ENCODE results near the gene MCAM.

The MCAM gene

DNA sequence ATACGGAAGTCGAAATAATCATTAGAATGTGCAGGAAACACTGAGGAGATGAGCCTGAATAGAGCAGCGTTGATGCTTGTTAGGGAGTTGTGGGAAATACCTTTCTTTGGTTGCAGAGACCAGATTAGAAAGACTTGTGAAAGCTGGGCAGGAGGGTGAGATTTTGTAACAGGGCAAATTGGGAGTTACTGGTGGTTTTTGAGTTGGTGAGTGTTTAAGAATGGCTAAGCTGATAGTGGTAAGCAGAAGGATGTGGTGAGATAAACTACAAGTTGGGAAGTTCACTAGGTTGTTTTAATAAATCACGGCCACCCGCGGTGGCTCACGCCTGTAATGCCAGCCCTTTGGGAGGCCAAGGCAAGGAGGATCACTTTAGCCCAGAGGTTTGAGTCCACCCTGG is 34.4 kb downstream of the MCAM start:
- no peak overlapping the region for H3K27ac ChIP-seq (ENCODE audit: low read depth, low read length, severe bottlenecking)
- H3K4me3 ChIP-seq (ENCODE audit: extremely low read depth, insufficient read depth, low read length, poor library complexity, severe bottlenecking), result no peak overlapping the region
- WGBS, 2 experiments (ENCODE audit: insufficient coverage in 2 of 2), result 95 to 96% methylated on average over 7 of the region's 7 CpGs
- no peaks in the 10 kb centered on the region for H3K4me1 ChIP-seq (ENCODE audit: control insufficient read depth, insufficient read depth, low read length, poor library complexity, severe bottlenecking)
- H3K36me3 ChIP-seq (ENCODE audit: control insufficient read depth, insufficient read depth, low read length), result peaks cover 67% of the 10 kb centered on the region
- no peaks in the 10 kb centered on the region for H3K9me3 ChIP-seq (ENCODE audit: control insufficient read depth, low read length)

DNA sequence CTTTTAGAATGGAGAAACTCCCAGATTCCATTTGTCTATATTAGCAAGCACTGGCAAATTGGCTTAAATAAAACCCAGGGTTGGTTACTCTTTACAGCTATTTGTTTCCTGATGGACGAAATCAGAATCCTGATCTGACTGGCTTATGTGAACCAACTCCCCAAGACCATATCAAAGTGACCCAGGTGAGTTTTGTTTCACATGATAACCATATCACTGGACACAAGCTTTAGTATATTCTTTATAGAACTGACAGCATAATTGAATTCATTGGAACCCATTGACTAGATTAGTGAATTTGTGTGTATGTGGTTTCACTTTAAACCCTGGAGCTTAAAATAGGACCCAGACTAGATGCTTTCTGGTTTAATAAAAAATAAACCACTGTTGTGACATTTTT is 39.3 kb downstream of the MCAM start:
- WGBS, 2 experiments (ENCODE audit: insufficient coverage in 2 of 2), result no CpG with 5 or more reads among the region's 1 CpG
- Histone ChIP-seq H3K4me3 (ENCODE audit: extremely low read depth, insufficient read depth, low read length, poor library complexity, severe bottlenecking) (no peak overlapping the region), H3K27ac (ENCODE audit: low read depth, low read length, severe bottlenecking) (no peak overlapping the region), H3K9me3 (ENCODE audit: control insufficient read depth, low read length) (no peaks in the 10 kb centered on the region), H3K36me3 (ENCODE audit: control insufficient read depth, insufficient read depth, low read length) (peaks cover 75% of the 10 kb centered on the region), H3K4me1 (ENCODE audit: control insufficient read depth, insufficient read depth, low read length, poor library complexity, severe bottlenecking) (no peaks in the 10 kb centered on the region)

DNA sequence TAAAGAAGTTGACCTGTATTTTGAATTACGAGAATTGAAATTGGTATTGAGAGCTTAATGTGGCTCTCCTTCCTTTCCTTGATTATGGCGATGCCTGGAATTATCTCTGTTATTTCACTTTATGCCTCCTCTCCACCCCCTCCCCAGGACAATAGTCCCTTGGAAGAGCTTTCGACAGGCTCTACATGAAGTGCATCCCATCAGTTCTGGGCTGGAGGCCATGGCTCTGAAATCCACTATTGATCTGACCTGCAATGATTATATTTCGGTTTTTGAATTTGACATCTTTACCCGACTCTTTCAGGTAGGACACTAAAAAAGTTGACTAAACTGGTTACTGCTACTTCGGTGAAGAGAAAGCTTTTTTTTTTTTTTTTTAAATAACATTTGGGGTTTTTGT is 43.2 kb downstream of the MCAM start:
- peaks cover 68% of the 10 kb centered on the region for H3K36me3 ChIP-seq (ENCODE audit: control insufficient read depth, insufficient read depth, low read length)
- no peaks in the 10 kb centered on the region for H3K9me3 ChIP-seq (ENCODE audit: control insufficient read depth, low read length)
- 100% methylated on average over 3 of the region's 6 CpGs for WGBS, 2 experiments (ENCODE audit: insufficient coverage in 2 of 2)
- H3K4me1 ChIP-seq (ENCODE audit: control insufficient read depth, insufficient read depth, low read length, poor library complexity, severe bottlenecking), result no peaks in the 10 kb centered on the region
- no peak overlapping the region for H3K27ac ChIP-seq (ENCODE audit: low read depth, low read length, severe bottlenecking)
- no peak overlapping the region for H3K4me3 ChIP-seq (ENCODE audit: extremely low read depth, insufficient read depth, low read length, poor library complexity, severe bottlenecking)

DNA sequence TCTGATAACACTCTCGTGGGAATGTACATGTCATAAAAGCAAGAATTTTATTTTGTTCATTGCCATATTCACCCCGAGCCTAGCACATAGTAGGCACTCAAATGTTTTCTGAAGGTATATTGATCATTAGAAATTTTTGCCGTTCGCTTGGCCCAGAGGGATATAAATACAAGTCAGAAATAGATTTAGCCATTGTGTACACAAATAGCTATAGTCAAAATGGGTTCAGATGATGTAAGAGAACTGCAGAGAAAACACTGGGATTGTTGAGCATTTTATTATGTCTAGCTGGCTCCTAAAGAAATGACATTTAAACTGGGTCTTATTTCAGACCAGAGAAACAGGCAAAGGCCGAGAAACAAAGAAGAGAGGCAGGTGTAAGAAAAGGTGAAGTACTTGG is 49.3 kb downstream of the MCAM start:
- 85 to 88% methylated on average over 1 of the region's 5 CpGs for WGBS, 2 experiments (ENCODE audit: insufficient coverage in 2 of 2)
- no peak overlapping the region for H3K4me3 ChIP-seq (ENCODE audit: extremely low read depth, insufficient read depth, low read length, poor library complexity, severe bottlenecking)

DNA sequence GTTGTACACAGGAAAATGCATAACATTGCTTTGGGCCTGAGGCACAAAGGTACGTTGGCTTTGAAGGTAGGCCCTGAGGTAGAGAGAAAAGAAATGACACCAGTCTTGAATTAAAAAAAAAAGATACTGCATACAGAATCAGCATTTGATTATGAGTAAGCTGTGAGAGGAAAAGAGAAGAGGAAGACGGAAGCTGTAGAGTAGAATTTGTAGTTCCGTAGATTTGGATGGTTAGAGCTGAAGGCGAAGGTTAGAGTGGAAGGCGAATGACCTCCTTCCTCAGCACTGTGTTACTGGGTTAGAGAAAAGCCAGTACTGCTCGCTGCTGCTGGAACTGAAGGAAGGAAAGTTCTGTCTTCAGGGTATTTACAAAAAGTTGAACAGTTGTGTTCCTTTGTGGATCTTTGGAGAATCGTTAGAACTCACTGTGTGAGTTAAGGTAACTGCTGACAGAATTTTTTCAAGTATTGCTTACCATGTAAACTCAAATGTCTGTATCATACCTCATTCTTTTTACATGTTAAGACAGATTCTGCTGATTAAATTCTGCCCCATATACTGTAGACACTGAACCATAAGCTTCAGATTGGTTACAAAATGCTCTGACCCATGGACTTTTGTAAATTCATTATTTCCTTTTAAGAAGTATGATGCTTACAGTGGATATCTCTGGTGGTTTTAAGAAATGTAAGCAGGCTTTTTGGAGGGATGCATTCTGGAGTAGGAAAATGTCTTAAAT is 50.2 kb downstream of the MCAM start:
- Histone ChIP-seq H3K4me1 (ENCODE audit: control insufficient read depth, insufficient read depth, low read length, poor library complexity, severe bottlenecking) (peaks cover 26% of the 10 kb centered on the region), H3K9me3 (ENCODE audit: control insufficient read depth, low read length) (no peaks in the 10 kb centered on the region), H3K4me3 (ENCODE audit: extremely low read depth, insufficient read depth, low read length, poor library complexity, severe bottlenecking) (no peak overlapping the region), H3K36me3 (ENCODE audit: control insufficient read depth, insufficient read depth, low read length) (peaks cover 2% of the 10 kb centered on the region), H3K27ac (ENCODE audit: low read depth, low read length, severe bottlenecking) (no peak overlapping the region)
- 92 to 100% methylated on average over 5 to 6 of the region's 7 CpGs for WGBS, 2 experiments (ENCODE audit: insufficient coverage in 2 of 2)

More for the DNA sequence above, 49.3 kb downstream of the MCAM start:
- H3K4me1 ChIP-seq (ENCODE audit: control insufficient read depth, insufficient read depth, low read length, poor library complexity, severe bottlenecking), result peaks cover 17% of the 10 kb centered on the region
- peaks cover 11% of the 10 kb centered on the region for H3K36me3 ChIP-seq (ENCODE audit: control insufficient read depth, insufficient read depth, low read length)
- no peak overlapping the region for H3K27ac ChIP-seq (ENCODE audit: low read depth, low read length, severe bottlenecking)
- H3K9me3 ChIP-seq (ENCODE audit: control insufficient read depth, low read length), result no peaks in the 10 kb centered on the region

GRCh38 chr11:119266063-119266462 is 50.9 kb downstream of the MCAM start:
- Histone ChIP-seq H3K36me3 (ENCODE audit: control insufficient read depth, insufficient read depth, low read length) (no peaks in the 10 kb centered on the region), H3K27ac (ENCODE audit: low read depth, low read length, severe bottlenecking) (no peak overlapping the region), H3K9me3 (ENCODE audit: control insufficient read depth, low read length) (no peaks in the 10 kb centered on the region), H3K4me3 (ENCODE audit: extremely low read depth, insufficient read depth, low read length, poor library complexity, severe bottlenecking) (no peak overlapping the region), H3K4me1 (ENCODE audit: control insufficient read depth, insufficient read depth, low read length, poor library complexity, severe bottlenecking) (peaks cover 29% of the 10 kb centered on the region)
- WGBS, 2 experiments (ENCODE audit: insufficient coverage in 2 of 2), result 100% methylated on average over 1 to 2 of the region's 3 CpGs

- Histone ChIP-seq H3K4me1 (ENCODE audit: control insufficient read depth, insufficient read depth, low read length, poor library complexity, severe bottlenecking) (peaks cover 33% of the 10 kb centered on the region), H3K27ac (ENCODE audit: low read depth, low read length, severe bottlenecking) (peak overlapping the region; percentile 78), H3K4me3 (ENCODE audit: extremely low read depth, insufficient read depth, low read length, poor library complexity, severe bottlenecking) (no peak overlapping the region), H3K36me3 (ENCODE audit: control insufficient read depth, insufficient read depth, low read length) (no peaks in the 10 kb centered on the region), H3K9me3 (ENCODE audit: control insufficient read depth, low read length) (no peaks in the 10 kb centered on the region)
- 57 to 66% methylated on average over 3 of the region's 3 CpGs for WGBS, 2 experiments (ENCODE audit: insufficient coverage in 2 of 2)
These were observed 53.5 kb downstream of the MCAM start for GRCh38 chr11:119263352-119263940.

DNA sequence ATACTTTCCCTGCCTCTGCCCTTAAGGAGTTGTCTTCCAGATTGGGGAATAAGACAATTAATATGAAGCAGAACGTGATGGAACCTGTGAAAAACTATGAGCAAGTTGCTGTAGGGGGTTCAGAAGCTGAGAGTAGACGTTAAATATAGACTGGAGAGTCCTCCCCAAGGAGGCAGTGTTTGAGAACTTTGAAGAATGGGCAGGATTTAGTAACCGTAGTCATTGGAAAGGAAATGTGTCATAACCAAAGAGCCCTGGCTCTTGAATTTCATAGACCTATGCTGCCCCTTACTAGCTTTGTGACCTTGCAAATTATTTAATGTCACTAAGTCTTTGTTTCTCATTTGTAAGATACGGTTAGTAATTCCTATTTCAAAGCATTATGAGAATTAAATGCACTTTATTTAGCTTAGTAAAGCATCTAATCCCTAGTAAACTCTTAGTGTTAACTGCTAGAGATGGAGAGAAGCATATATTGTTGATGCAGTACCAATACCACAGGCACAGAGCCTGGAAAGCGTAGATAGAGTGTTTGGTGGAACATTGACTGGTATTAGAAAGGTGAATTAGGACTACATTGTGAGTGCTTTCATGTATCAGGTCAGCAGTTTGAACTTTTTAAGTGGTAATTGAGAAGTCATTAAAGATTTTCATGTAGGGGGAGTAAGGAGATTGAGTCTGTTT is 54.1 kb downstream of the MCAM start:
- H3K4me1 ChIP-seq (ENCODE audit: control insufficient read depth, insufficient read depth, low read length, poor library complexity, severe bottlenecking), result peaks cover 33% of the 10 kb centered on the region
- no peaks in the 10 kb centered on the region for H3K9me3 ChIP-seq (ENCODE audit: control insufficient read depth, low read length)
- H3K4me3 ChIP-seq (ENCODE audit: extremely low read depth, insufficient read depth, low read length, poor library complexity, severe bottlenecking), result no peak overlapping the region
- no peaks in the 10 kb centered on the region for H3K36me3 ChIP-seq (ENCODE audit: control insufficient read depth, insufficient read depth, low read length)
- H3K27ac ChIP-seq (ENCODE audit: low read depth, low read length, severe bottlenecking), result peak overlapping the region; percentile 78
- WGBS, 2 experiments (ENCODE audit: insufficient coverage in 2 of 2), result 72 to 80% methylated on average over 3 to 4 of the region's 5 CpGs

- no peak overlapping the region for H3K4me3 ChIP-seq (ENCODE audit: extremely low read depth, insufficient read depth, low read length, poor library complexity, severe bottlenecking)
- no peak overlapping the region for H3K27ac ChIP-seq (ENCODE audit: low read depth, low read length, severe bottlenecking)
- H3K9me3 ChIP-seq (ENCODE audit: control insufficient read depth, low read length), result no peaks in the 10 kb centered on the region
- WGBS, 2 experiments (ENCODE audit: insufficient coverage in 2 of 2), result 95% methylated on average over 3 of the region's 3 CpGs; no CpG with 5 or more reads in 1 of the 2 experiments
- H3K36me3 ChIP-seq (ENCODE audit: control insufficient read depth, insufficient read depth, low read length), result peaks cover 14% of the 10 kb centered on the region
- H3K4me1 ChIP-seq (ENCODE audit: control insufficient read depth, insufficient read depth, low read length, poor library complexity, severe bottlenecking), result peaks cover 24% of the 10 kb centered on the region
These were observed 57.9 kb downstream of the MCAM start for GRCh38 chr11:119258983-119259382.
